ENCODE results near the gene ENOSF1. TPM values are rescaled to one million over a fixed set of nuclear protein-coding genes. Genes with fewer than 3 reads are reported as not detected.

Gene ENOSF1
- total and polyA plus RNA-seq, 2 of the 4 experiments (the other 2 are of a cell fraction) = 12.2 to 12.6 TPM

DNA sequence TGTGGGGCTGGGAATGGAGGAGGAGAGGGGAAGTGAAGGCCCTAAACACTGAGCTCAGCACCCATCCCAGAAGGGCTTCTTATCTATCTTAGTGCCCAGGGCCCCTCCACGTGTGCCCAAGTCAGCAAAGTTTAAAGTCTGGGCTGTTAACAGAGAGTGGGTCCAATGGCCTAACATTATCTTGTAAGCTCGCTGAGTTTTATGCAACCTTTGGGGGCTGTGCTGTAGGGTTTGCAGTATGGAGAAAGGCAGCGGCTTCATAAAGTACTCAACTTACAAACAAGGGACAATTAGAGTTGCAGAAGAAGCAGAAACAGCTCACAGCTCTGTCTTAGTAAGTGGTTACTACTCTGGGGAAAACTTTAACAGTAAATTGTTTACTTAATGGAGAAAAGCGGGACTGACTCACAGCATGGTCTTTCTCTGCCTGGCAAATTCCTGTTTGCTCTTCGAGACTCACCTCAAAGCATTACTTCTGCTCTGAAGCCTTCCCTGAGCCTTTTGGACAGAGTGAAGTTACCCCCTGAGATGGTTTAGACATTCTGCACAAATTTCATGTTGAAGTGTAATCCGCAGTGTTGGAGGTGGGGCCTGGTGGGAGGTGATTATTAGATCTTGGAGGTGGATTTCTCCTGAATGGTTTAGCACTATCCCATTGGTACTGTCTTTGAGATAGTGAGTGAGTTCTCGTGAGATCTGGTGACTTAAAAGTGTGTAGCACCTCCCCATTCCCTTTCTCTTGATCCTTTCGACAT, 9.0 kb downstream of the ENOSF1 start:
- dilution Hi-C loops (cut with HindIII; ENCODE audit: low sequenced_read_pairs, unreplicated experiment) = no loop called here
- Histone ChIP-seq H2BK5ac (ENCODE audit: low read depth, low read length, poor library complexity, severe bottlenecking) (peak overlapping the region; percentile 55), H3K27me3 (ENCODE audit: control insufficient read depth, insufficient read depth, low read length) (no peaks in the 10 kb centered on the region), H3K14ac (replicated peaks; ENCODE audit: low read depth, low read length) (0 out of 2 replicates have a peak overlapping the region, but pooled peaks have one; percentile 32), H2BK15ac (ENCODE audit: low read depth, low read length) (peak overlapping the region; percentile 36; the same call in 1 of the 3 replicates), H3K4me3 (ENCODE audit: insufficient read depth, low read depth, low read length) (no peak overlapping the region), H2AFZ (replicated peaks; ENCODE audit: low read length, poor library complexity) (peak overlapping the region; percentile 5), H3K23ac (ENCODE audit: low read depth, low read length) (0 out of 2 replicates have a peak overlapping the region, but pooled peaks have one; percentile 3), H2BK20ac (ENCODE audit: low read depth, low read length) (0 out of 2 replicates have a peak overlapping the region, but pooled peaks have one; percentile 50), H4K8ac (ENCODE audit: low read depth in 2 of 2, low read length in 2 of 2) (0 out of 4 replicates have a peak overlapping the region, but pooled peaks of 1 of the 2 experiments have one; percentile 10), H3K79me1 (ENCODE audit: low read depth in 1 of 2, low read length in 2 of 2) (peaks cover 5 to 6% of the 10 kb centered on the region in 2 experiments; a peak in 2 of 4 replicates), H3K27ac (ENCODE audit: insufficient read depth, low read length) (peak overlapping the region; percentile 61), H4K20me1 (ENCODE audit: insufficient read depth, low read length) (peaks cover 20% of the 10 kb centered on the region), H3K18ac (ENCODE audit: low read depth, low read length) (peak overlapping the region; percentile 13; the same call in 1 of the 2 replicates), H3K9me1 (ENCODE audit: insufficient read depth, low read length) (peaks cover 10% of the 10 kb centered on the region; the same call in 1 of the 2 replicates), H3K4me2 (ENCODE audit: low read depth, low read length) (peak overlapping the region; percentile 83), H2BK120ac (ENCODE audit: low read depth, low read length) (peak overlapping the region; percentile 68), H3K9me3 (ENCODE audit: control insufficient read depth, insufficient read depth, low read length) (no peaks in the 10 kb centered on the region), H4K91ac (ENCODE audit: insufficient read depth, low read depth, low read length) (no peak overlapping the region), H3K9ac (ENCODE audit: low read depth, low read length) (no peak overlapping the region), H3K56ac (ENCODE audit: extremely low read depth, insufficient read depth, low read length) (no peak overlapping the region), H3K36me3 (ENCODE audit: control insufficient read depth, insufficient read depth, low read length) (peaks cover 6% of the 10 kb centered on the region), H4K5ac (ENCODE audit: low read depth, low read length) (peak overlapping the region; percentile 32; the same call in 1 of the 2 replicates), H2AK9ac (replicated peaks; ENCODE audit: low read depth, low read length, poor library complexity) (no peak overlapping the region), H3K4ac (ENCODE audit: low read depth, low read length) (peak overlapping the region; percentile 10), H3K4me1 (ENCODE audit: control insufficient read depth, insufficient read depth, low read length) (peaks cover 10% of the 10 kb centered on the region), H2AK5ac (ENCODE audit: low read depth, low read length) (peak overlapping the region; percentile 85; the same call in 1 of the 2 replicates)
- peak; percentile 92 for ATAC-seq (ENCODE audit: low read depth)
- TF ChIP-seq, protein P1, sequence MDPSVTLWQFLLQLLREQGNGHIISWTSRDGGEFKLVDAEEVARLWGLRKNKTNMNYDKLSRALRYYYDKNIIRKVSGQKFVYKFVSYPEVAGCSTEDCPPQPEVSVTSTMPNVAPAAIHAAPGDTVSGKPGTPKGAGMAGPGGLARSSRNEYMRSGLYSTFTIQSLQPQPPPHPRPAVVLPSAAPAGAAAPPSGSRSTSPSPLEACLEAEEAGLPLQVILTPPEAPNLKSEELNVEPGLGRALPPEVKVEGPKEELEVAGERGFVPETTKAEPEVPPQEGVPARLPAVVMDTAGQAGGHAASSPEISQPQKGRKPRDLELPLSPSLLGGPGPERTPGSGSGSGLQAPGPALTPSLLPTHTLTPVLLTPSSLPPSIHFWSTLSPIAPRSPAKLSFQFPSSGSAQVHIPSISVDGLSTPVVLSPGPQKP (IDR thresholded peaks at IDR 0.05; ENCODE audit: borderline replicate concordance, low read depth, low read length) = no peak
- peak; percentile 32; the same call in 1 of the 2 replicates for TF ChIP-seq FOS (IDR thresholded peaks at IDR 0.05; ENCODE audit: low read depth, low read length)
- TF ChIP-seq POLR2A (IDR thresholded peaks at IDR 0.05; ENCODE audit: low read depth, low read length) = no peak; the same call in 1 of the 2 replicates
- no peak for TF ChIP-seq NFE2L2 (IDR thresholded peaks at IDR 0.05; ENCODE audit: low read depth, low read length)
- peak; percentile 32; the same call in 1 of the 2 replicates for TF ChIP-seq CEBPB (IDR thresholded peaks at IDR 0.05; ENCODE audit: low read depth, low read length)
- TF ChIP-seq MAFK (IDR thresholded peaks at IDR 0.05; ENCODE audit: low read depth, low read length) = 0 out of 2 replicates have a peak, but pooled peaks have one; percentile 13
- TF ChIP-seq SMC3 (IDR thresholded peaks at IDR 0.05; ENCODE audit: low read depth, low read length) = no peak
- no CpG with 5 or more reads among the region's 8 CpGs for WGBS, 2 experiments (ENCODE audit: extremely low coverage in 2 of 2, insufficient read length in 1 of 2)
- CTCF ChIA-PET = interaction anchor here (1.3 to 1.6 kb wide), 2 partner anchors 10 to 79 kb away, joined by 4 to 6 read pairs; partner anchors contain the start of gene ENOSF1
- intact Hi-C loops (cut with micrococcal nuclease) = no loop called here
- in situ Hi-C loops (cut with MboI; ENCODE audit: low sequenced_read_pairs) = no loop called here
- POLR2A ChIA-PET (ENCODE audit: unreplicated experiment) = no interaction called here
- peak; percentile 88 for DNase-seq
- BruUV-seq (replicated peaks) = no TSS peak
